ENCODE data around the gene NAALADL2.

DNA sequence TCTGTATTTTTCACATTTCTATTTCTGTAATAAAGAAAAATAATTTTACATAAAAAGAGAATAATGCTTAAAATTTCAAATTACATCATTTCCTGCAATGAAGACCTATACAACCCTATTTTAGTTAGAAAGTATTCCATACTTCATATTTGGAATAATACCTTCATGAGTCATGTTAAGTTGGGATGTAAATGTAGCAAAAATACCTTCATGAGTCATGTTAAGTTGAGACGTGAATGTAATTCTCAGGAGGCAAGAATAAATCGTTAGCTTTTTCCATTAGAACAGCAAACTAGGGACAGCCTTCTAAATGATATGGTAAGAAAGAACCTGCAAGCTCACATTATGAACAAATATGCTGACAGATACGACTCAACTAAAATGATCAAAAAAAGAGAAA lies 91.9 kb downstream of the NAALADL2 start:
- TF ChIP-seq, protein P1, sequence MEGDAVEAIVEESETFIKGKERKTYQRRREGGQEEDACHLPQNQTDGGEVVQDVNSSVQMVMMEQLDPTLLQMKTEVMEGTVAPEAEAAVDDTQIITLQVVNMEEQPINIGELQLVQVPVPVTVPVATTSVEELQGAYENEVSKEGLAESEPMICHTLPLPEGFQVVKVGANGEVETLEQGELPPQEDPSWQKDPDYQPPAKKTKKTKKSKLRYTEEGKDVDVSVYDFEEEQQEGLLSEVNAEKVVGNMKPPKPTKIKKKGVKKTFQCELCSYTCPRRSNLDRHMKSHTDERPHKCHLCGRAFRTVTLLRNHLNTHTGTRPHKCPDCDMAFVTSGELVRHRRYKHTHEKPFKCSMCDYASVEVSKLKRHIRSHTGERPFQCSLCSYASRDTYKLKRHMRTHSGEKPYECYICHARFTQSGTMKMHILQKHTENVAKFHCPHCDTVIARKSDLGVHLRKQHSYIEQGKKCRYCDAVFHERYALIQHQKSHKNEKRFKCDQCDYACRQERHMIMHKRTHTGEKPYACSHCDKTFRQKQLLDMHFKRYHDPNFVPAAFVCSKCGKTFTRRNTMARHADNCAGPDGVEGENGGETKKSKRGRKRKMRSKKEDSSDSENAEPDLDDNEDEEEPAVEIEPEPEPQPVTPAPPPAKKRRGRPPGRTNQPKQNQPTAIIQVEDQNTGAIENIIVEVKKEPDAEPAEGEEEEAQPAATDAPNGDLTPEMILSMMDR (IDR thresholded peaks at IDR 0.05) = no peak
- no peak for TF ChIP-seq EZH2 (IDR thresholded peaks at IDR 0.05)
- no peak for TF ChIP-seq EZH2phosphoT487 (IDR thresholded peaks at IDR 0.05)

Measured in neural progenitor cell (in vitro differentiated cells).